Activated naive CD4-positive, alpha-beta T cell treated with anti-CD3 and anti-CD28 coated beads, Interleukin-2, amount 50 U/mL, for 24 hours (primary cell): ENCODE measurements around the gene C3AR1.
A peak's percentile ranks its signal among the peaks of the same experiment; 100 is the strongest.
"Not testable (repeated sequence)": the region's sequence is repeated elsewhere in the genome, so short reads cannot be mapped to it uniquely, and the experiment has no call there.

Experiments used
- H3K27ac Mint-ChIP-seq: one replicate; pipeline ENCODE4 v1.8.0; 2021; ENCODE audit warnings: mild to moderate bottlenecking, mixed read lengths
- H3K27me3 Mint-ChIP-seq: one replicate; pipeline ENCODE4 v1.8.0; 2021; ENCODE audit warnings: mixed read lengths
- H3K36me3 Mint-ChIP-seq: one replicate; pipeline ENCODE4 v1.8.0; 2021; ENCODE audit warnings: mixed read lengths
- H3K4me1 Mint-ChIP-seq: one replicate; pipeline ENCODE4 v1.8.0; 2021; ENCODE audit warnings: mixed read lengths
- H3K4me3 Mint-ChIP-seq: one replicate; pipeline ENCODE4 v1.8.0; 2021; ENCODE audit warnings: mild to moderate bottlenecking, mixed read lengths
- H3K9me3 Mint-ChIP-seq: one replicate; pipeline ENCODE4 v1.8.0; 2021; ENCODE audit warnings: mixed read lengths

C3AR1 gene

DNA sequence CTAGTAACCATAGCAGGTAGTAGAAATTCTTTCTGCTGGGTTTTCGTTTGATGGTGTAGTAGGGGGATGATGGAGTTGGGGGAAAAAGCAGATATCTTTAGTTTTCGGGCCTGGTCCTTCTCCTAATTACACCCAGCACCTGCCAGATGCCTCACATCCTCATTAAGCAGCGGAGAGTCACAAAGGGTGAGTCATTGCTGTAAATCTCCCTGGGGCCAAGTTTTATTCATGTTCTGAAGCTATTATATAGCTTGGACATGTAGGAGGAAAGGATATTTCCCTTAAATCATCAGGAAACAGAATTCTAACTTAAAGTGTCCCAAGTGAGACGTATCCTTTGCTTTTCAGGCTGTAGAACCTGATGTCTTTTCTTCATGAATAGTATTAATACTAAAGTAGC, 11.0 kb upstream of the C3AR1 start:
- peak overlapping the region; percentile 26 for H3K27ac Mint-ChIP-seq

DNA sequence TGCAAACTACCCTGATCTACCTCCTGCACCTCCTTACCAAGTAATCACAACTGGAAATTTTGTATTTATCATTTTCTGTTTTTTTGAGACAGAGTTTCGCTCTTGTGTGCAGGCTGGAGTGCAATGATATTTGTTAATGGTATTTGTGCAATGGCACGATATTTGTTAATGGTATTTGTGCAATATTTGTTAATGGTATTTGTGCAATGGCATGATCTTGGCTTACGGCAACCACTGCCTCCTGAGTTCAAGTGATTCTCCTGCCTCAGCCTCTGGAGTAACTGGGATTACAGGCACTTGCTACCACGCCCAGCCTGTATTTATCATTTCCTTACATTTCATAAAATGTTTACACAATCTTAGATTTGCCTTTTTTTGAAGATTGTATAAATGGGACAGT, 10.2 kb upstream of the C3AR1 start:
- no peaks in the 10 kb centered on the region for H3K9me3 Mint-ChIP-seq
- H3K27ac Mint-ChIP-seq = no peak overlapping the region
- no peaks in the 10 kb centered on the region for H3K27me3 Mint-ChIP-seq
- peaks cover 44% of the 10 kb centered on the region for H3K4me1 Mint-ChIP-seq
- no peak overlapping the region for H3K4me3 Mint-ChIP-seq
- no peaks in the 10 kb centered on the region for H3K36me3 Mint-ChIP-seq

More for the DNA sequence above, 11.0 kb upstream of the C3AR1 start:
- H3K36me3 Mint-ChIP-seq = no peaks in the 10 kb centered on the region
- H3K27me3 Mint-ChIP-seq = no peaks in the 10 kb centered on the region
- H3K4me3 Mint-ChIP-seq = no peak overlapping the region
- H3K9me3 Mint-ChIP-seq = no peaks in the 10 kb centered on the region
- H3K4me1 Mint-ChIP-seq = peaks cover 44% of the 10 kb centered on the region

DNA sequence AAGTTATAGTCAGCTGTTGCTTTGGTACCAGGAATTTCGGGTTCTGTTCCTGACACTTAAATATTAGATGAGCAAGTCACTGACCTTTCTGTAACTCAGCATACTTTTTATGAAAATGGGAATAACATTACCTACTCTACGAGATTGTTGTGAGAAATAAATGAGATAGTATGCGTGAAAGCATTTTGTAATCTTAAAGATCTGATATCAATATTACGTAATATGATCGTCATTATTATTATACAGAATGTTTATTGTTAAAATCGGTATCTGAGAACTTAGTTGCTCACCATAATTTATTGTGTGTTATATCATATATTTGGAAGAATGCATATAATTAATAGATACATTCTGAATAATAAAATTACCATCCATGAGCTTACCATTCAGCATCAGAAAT, 9.8 kb upstream of the C3AR1 start:
- Mint-ChIP-seq H3K4me3 (no peak overlapping the region), H3K27ac (no peak overlapping the region), H3K4me1 (peaks cover 41% of the 10 kb centered on the region), H3K9me3 (no peaks in the 10 kb centered on the region), H3K27me3 (no peaks in the 10 kb centered on the region), H3K36me3 (no peaks in the 10 kb centered on the region)

DNA sequence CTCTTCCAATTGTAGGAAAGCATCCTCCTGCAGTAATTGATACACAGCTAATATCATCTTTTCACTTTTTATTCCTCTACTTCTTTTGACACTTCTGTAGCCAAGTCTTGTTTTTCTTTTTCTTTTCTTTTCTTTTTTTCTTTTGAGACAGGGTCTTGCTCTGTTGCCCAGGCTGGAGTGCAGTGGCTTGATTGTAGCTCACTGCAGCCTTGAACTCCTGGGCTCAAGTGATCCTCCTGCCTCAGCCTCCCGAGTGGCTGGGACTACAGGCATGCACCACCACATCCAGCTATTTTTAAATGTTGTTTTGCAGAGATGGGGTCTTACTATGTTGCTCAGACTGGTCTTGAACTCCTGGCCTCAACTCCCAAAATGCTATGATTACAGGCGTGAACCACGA, 5.7 kb upstream of the C3AR1 start:
- peaks cover 11% of the 10 kb centered on the region for H3K4me1 Mint-ChIP-seq
- not testable (repeated sequence) for H3K9me3 Mint-ChIP-seq, H3K27me3 Mint-ChIP-seq, H3K27ac Mint-ChIP-seq, H3K4me3 Mint-ChIP-seq, H3K36me3 Mint-ChIP-seq

DNA sequence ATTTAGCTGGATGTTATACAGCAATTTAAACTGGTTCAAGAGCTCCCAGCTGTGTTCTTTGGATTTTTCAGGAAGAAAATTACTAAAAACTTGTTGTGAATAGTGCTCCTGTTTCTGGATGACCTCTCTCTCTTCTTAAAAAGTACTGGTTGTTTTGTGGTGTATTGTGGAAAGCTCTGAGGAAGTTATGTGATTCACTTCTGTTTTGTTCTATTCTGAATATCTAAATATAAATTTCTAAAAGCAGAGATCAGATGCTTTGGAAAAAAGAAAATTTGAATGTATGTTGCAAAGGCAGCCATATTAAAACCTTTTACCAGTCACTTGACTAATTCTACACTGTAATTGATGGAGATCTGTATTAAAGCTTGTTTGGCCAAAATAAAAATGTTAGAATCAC, 3.4 kb upstream of the C3AR1 start:
- H3K9me3 Mint-ChIP-seq = no peaks in the 10 kb centered on the region
- no peak overlapping the region for H3K4me3 Mint-ChIP-seq
- H3K27me3 Mint-ChIP-seq = no peaks in the 10 kb centered on the region
- H3K36me3 Mint-ChIP-seq = no peaks in the 10 kb centered on the region
- no peak overlapping the region for H3K27ac Mint-ChIP-seq
- peaks cover 32% of the 10 kb centered on the region for H3K4me1 Mint-ChIP-seq

DNA sequence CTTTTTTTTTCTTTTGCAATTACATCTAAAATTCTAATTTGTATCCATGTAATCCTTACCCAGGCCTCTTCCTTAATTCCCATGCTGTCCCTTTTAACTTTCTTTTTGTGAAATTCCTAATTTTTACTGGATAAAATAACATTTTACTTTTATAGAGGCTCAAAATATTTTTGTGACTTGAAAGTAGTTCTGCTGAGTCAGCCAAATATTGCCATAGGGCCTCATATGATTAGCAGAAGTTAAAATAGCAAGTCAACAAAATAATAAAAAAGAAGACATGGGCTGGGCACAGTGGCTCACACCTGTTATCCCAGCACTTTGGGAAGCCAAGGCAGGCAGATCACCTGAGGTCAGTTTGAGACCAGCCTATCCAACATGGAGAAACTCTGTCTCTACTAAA, 2.0 kb downstream of the C3AR1 start:
- H3K4me3 Mint-ChIP-seq = no peak overlapping the region
- H3K27ac Mint-ChIP-seq = peak overlapping the region; percentile 38
- H3K4me1 Mint-ChIP-seq = peaks cover 27% of the 10 kb centered on the region

DNA sequence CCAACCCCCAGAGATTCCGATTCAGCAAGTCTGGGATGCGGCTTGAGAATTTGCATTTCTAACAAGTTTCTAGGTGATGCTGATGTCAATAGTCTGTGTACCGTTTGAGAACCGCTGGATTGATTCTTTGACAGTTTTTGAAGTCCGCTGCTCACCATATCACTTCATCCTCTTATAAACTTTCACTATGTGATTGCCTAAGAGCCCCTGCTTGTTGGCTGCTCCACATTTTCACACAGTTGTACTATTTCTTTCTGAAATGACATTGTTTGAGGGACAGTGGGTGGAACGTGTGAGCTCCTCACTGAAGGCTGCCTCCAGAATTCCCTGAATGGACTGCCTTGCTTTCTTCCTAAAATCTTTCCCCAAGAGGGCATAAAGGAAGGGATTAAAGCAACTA, 7.7 kb downstream of the C3AR1 start:
- no peaks in the 10 kb centered on the region for H3K9me3 Mint-ChIP-seq
- H3K27ac Mint-ChIP-seq = no peak overlapping the region
- no peak overlapping the region for H3K4me3 Mint-ChIP-seq
- H3K27me3 Mint-ChIP-seq = no peaks in the 10 kb centered on the region
- H3K36me3 Mint-ChIP-seq = peaks cover 4% of the 10 kb centered on the region
- peaks cover 14% of the 10 kb centered on the region for H3K4me1 Mint-ChIP-seq

More for the DNA sequence above, 2.0 kb downstream of the C3AR1 start:
- Mint-ChIP-seq H3K9me3 (no peaks in the 10 kb centered on the region), H3K36me3 (no peaks in the 10 kb centered on the region), H3K27me3 (no peaks in the 10 kb centered on the region)

DNA sequence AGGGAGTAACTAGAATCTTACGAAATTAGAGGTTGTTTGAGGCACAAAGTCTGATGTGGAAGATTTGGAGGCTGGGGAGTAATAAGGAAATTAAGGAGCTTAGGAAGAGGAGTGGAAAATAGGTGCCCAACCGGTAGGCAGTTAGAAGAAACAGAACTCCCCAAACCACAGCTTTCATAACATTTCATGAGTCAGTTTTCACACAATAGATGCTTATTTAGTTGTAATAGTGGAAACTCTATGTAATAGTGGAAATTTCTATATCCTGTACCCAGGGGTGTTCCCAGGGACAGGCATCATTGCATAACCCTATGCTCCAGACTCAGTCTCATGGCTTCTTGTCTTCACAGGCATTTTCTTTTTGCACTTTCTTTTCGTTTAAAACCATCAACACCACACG, 8.3 kb downstream of the C3AR1 start:
- Mint-ChIP-seq H3K36me3 (peaks cover 5% of the 10 kb centered on the region), H3K4me1 (peaks cover 14% of the 10 kb centered on the region), H3K4me3 (no peak overlapping the region), H3K27ac (peak overlapping the region; percentile 89), H3K9me3 (no peaks in the 10 kb centered on the region), H3K27me3 (no peaks in the 10 kb centered on the region)

DNA sequence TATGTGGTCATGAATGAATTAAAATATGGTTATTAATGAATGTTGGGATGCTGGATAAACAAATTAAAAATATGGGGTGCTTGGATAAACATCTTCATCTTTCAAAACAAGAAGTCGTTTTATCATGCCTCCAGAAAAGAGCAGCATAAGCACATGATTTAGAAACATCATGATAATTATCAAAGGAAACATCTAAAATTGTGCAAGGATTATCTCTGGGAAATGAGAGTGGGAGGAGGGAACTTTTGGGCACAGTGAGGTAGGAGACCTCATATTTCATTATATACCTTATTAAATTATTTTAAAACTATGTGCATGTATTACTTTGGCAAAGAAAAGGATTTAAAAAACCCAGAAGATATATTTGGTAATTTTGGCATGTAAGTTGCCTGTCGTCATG, 8.9 kb downstream of the C3AR1 start:
- Mint-ChIP-seq H3K27me3 (no peaks in the 10 kb centered on the region), H3K4me3 (no peak overlapping the region), H3K9me3 (no peaks in the 10 kb centered on the region), H3K27ac (peak overlapping the region; percentile 26), H3K36me3 (peaks cover 8% of the 10 kb centered on the region), H3K4me1 (peaks cover 14% of the 10 kb centered on the region)

DNA sequence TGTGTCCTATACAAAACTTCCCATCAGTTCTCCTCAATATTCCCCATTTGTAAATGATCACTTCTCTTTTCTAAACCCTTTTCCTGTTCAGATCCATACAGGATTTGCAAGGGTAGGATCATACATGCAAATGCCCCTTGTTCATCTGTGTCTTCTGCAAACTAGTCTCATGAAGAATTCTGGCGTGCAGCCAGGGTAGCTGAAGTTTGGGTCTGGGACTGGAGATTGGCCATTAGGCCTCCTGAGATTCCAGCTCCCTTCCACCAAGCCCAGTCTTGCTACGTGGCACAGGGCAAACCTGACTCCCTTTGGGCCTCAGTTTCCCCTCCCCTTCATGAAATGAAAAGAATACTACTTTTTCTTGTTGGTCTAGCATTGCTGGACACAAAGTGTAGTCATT, 11.3 kb downstream of the C3AR1 start:
- H3K36me3 Mint-ChIP-seq = peaks cover 10% of the 10 kb centered on the region
- no peak overlapping the region for H3K4me3 Mint-ChIP-seq
- H3K27me3 Mint-ChIP-seq = no peaks in the 10 kb centered on the region
- H3K9me3 Mint-ChIP-seq = no peaks in the 10 kb centered on the region
- H3K27ac Mint-ChIP-seq = no peak overlapping the region
- H3K4me1 Mint-ChIP-seq = peaks cover 14% of the 10 kb centered on the region

DNA sequence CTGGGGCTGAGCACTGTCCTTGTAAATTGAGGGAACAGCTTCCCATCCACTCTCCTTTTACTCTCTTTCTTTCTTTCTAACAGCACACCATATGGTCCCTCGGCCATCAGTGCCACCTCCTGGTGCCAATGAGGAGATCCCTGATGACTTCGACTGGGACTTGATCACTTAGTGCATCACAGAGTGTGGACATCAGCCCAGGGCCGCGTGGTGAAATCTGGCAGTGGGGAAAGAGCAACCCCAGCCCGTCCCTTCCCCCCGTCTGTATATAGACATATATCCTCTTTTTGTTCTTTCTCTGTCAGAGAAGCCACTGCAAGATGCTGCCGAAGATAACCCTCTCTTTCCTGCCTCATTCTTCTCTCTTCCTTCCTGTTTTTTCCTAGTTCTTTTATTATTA, 13.5 kb downstream of the C3AR1 start:
- H3K27me3 Mint-ChIP-seq = no peaks in the 10 kb centered on the region
- H3K4me3 Mint-ChIP-seq = no peak overlapping the region
- peaks cover 16% of the 10 kb centered on the region for H3K4me1 Mint-ChIP-seq
- no peak overlapping the region for H3K27ac Mint-ChIP-seq
- peaks cover 20% of the 10 kb centered on the region for H3K36me3 Mint-ChIP-seq
- no peaks in the 10 kb centered on the region for H3K9me3 Mint-ChIP-seq

DNA sequence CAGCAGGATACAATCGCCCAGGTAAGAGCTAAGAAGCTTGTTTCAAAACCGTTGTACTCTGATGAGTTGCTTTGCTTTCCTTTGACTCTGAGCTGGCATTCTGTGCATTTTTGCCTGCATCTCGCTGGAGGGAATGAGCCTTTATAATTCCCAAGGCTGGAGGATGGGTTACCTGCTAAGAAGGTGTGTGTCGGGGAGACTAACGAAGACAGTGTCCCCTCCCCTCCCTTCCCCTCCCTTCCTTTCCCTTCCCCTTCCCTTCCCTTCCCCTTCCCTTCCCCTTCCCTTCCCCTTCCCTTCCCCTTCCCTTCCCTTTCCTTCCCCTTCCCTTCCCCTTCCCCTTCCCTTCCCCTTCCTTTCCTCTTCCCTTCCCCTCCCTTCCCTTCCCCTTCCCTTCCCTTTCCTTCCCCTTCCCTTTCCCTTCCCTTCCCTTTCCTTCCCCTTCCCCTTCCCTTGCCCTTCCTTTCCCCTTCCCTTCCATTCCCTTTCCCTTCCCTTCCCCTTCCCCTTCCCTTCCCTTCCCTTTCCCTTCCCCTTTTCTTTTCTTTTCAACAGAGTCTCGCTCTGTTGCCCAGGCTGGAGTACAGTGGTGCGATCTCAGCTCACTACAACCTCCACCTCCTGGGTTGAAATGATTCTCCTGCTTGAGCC, 15.4 kb downstream of the C3AR1 start:
- no peaks in the 10 kb centered on the region for H3K27me3 Mint-ChIP-seq
- no peaks in the 10 kb centered on the region for H3K9me3 Mint-ChIP-seq
- H3K27ac Mint-ChIP-seq = no peak overlapping the region
- H3K36me3 Mint-ChIP-seq = peaks cover 27% of the 10 kb centered on the region
- H3K4me1 Mint-ChIP-seq = peaks cover 17% of the 10 kb centered on the region
- no peak overlapping the region for H3K4me3 Mint-ChIP-seq

DNA sequence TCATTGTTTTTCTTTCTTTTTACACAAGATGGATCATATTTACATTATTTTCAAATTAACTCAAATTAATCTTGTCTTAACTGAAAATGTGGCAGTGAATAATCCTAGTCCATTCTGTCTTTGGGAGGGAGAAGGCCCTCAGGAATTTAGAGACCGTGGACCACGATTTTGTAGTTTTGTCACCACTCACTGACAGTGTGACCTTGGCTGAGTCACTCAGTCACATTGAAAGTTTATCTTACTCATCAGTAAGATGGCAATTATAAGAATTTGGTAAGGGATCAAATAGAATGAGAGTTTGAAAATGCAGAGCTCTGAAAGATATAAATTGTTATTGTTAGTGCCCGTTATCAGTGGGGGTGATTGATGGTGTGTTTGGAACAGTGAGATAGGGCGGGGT, 17.3 kb downstream of the C3AR1 start:
- no peak overlapping the region for H3K4me3 Mint-ChIP-seq
- no peak overlapping the region for H3K27ac Mint-ChIP-seq
- H3K36me3 Mint-ChIP-seq = peaks cover 28% of the 10 kb centered on the region

DNA sequence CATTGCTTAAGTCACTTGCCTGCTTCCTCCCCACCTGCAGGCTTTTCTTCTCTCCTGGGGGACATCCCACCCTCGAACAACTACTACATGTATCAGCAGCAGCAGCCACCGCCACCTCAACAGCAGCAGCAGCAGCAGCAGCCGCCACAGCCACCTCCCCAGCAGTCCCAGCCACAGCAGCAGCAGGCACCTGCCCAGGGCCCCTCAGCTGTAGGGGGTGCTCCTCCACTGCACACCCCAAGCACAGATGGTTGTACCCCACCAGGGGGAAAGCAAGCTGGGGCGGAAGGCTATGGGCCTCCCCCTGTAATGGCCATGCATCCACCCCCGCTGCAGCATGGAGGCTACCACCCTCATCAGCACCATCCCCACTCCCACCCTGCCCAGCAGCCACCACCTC, 18.3 kb downstream of the C3AR1 start:
- Mint-ChIP-seq H3K9me3 (no peaks in the 10 kb centered on the region), H3K27me3 (no peaks in the 10 kb centered on the region), H3K36me3 (peaks cover 30% of the 10 kb centered on the region), H3K4me1 (peaks cover 17% of the 10 kb centered on the region), H3K4me3 (no peak overlapping the region), H3K27ac (no peak overlapping the region)

More for the DNA sequence above, 17.3 kb downstream of the C3AR1 start:
- Mint-ChIP-seq H3K4me1 (peaks cover 17% of the 10 kb centered on the region), H3K27me3 (no peaks in the 10 kb centered on the region), H3K9me3 (no peaks in the 10 kb centered on the region)

DNA sequence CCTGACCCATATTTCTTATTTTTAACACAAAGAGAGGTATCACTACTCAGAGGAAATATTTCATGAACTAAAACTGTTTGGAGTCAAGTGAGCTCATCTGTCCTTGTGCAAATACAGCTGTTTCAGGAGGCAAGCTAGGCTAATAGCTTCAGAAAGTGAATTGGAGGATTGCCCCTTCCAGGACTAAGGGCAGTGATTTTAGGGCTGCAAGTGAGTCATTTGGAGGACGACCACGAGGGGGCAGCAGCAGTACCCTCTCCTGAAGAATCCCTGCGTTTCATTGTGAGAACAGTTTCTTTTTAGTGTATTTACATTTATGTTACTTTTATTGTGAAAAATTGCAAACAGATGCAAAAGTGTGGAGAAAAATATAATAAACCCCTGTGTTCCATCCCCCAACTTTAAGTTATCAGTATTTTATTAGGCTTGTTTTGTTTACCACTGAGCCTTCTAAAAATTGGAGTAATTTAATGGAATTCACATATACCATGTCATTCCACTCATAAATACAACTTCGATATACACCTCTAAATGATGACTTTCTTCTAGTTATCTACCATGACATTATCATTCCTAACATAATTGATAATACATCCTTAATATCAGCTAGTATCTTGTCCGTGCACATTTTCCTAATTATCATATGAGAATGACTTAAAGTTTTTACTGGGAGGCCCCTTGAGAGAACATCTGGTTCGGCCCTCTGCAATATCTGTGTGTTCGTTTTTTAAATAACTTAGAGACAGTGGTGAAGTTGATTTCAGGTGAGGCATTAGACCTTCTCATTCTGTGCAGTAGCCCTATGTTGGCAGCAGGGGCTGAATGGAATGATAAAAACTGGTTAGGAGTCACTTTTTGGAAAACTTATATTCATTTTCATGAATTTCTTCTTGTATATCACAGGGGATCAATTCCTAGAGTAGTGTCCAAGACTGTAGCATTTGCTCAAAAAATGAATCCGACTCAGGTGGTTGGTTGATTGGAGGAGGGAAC, 19.9 kb downstream of the C3AR1 start:
- Mint-ChIP-seq H3K4me3 (no peak overlapping the region), H3K27me3 (no peaks in the 10 kb centered on the region), H3K4me1 (peaks cover 17% of the 10 kb centered on the region), H3K36me3 (peaks cover 31% of the 10 kb centered on the region), H3K9me3 (no peaks in the 10 kb centered on the region), H3K27ac (peak overlapping the region; percentile 30)

DNA sequence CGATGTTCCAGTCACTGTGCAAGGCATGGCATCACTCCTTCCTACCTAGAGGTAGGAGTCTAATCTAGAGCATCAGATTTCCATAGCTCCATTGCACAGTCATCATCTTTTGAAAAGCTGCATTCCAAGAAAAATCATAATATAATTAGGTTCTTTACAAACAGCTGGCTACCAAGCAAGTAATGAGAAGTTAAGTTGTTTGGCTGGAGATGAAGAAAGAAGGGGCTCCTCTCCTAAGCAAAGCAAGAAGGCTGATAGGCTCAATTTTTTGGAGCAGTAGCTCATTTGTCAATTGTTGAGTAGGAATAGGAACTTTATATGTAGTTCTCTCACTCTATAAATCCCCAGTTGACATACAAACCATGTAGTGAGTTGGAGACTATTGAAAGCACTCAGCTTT, 25.4 kb downstream of the C3AR1 start:
- Mint-ChIP-seq H3K4me1 (peaks cover 40% of the 10 kb centered on the region), H3K4me3 (no peak overlapping the region), H3K9me3 (no peaks in the 10 kb centered on the region), H3K27me3 (no peaks in the 10 kb centered on the region), H3K27ac (no peak overlapping the region), H3K36me3 (peaks cover 17% of the 10 kb centered on the region)
